MCF 10A (cell line): ENCODE results near the gene LCN2. TPM values are rescaled to one million over a fixed set of nuclear protein-coding genes. Genes with fewer than 3 reads are reported as not detected.

Source experiments
- BruUV-seq: library from RNA; stranded (reverse); fragments of 400-500 nt; replicated peaks from 2 replicates; lab custom pipeline; 2021; lab: Mats Ljungman, UMichigan
- CTCF ChIA-PET: fragments of 300-600 bp; sonication (Branson Sonifier 250); formaldehyde crosslinking; extraction: SDS; loops from one replicate; lab custom pipeline; 2021; ENCODE audit warnings: antibody characterized with exemption, inconsistent platforms; lab: Yijun Ruan, JAX
- POLR2A ChIA-PET: fragments of 300-600, 350-650 bp; sonication (Branson Sonifier 250); formaldehyde crosslinking; extraction: SDS; loops from one replicate; lab custom pipeline; 2020; ENCODE audit warnings: antibody characterized with exemption, inconsistent platforms; lab: Yijun Ruan, JAX
- DNase-seq: peaks from one replicate; pipeline ENCODE4 v3.0.0-alpha.2; 2018; ENCODE audit not compliant: unreplicated experiment
- H3K27ac Mint-ChIP-seq: one replicate; pipeline ENCODE4 v1.8.0; 2022; ENCODE audit warnings: mild to moderate bottlenecking, low read depth, mixed read lengths; ENCODE audit not compliant: unreplicated experiment
- H3K27me3 Mint-ChIP-seq: one replicate; pipeline ENCODE4 v1.8.0; 2022; ENCODE audit warnings: mixed read lengths; ENCODE audit not compliant: insufficient read depth, unreplicated experiment
- H3K36me3 Mint-ChIP-seq: one replicate; pipeline ENCODE4 v1.8.0; 2022; ENCODE audit warnings: mild to moderate bottlenecking, moderate library complexity, mixed read lengths; ENCODE audit not compliant: insufficient read depth, unreplicated experiment
- H3K4me1 Mint-ChIP-seq: one replicate; pipeline ENCODE4 v1.8.0; 2022; ENCODE audit warnings: mixed read lengths; ENCODE audit not compliant: insufficient read depth, unreplicated experiment
- H3K4me3 Mint-ChIP-seq: one replicate; pipeline ENCODE4 v1.8.0; 2022; ENCODE audit warnings: mild to moderate bottlenecking, moderate library complexity, mixed read lengths; ENCODE audit not compliant: unreplicated experiment
- H3K9me3 Mint-ChIP-seq: one replicate; pipeline ENCODE4 v1.8.0; 2022; ENCODE audit warnings: mixed read lengths; ENCODE audit not compliant: unreplicated experiment
- intact Hi-C: fragments of 100-400 bp; cut with micrococcal nuclease; formaldehyde crosslinking; loops from 2 replicates; pipeline ENCODE4 v1.14.1; 2022
- total RNA-seq: library from RNA; stranded (reverse); gene quantifications from 2 replicates; pipeline ENCODE4 v1.2.3, GENCODE V29; 2022
- TF ChIP-seq, protein P1 (sequence below): fragments of 200-600 bp; IDR thresholded peaks from one replicate; pipeline ENCODE4 v1.8.0; 2022; ENCODE audit warnings: antibody characterized with exemption, mild to moderate bottlenecking; ENCODE audit not compliant: unreplicated experiment

LCN2 gene
- total RNA-seq, 1 experiment from 2014 or later = 7.7 TPM

DNA sequence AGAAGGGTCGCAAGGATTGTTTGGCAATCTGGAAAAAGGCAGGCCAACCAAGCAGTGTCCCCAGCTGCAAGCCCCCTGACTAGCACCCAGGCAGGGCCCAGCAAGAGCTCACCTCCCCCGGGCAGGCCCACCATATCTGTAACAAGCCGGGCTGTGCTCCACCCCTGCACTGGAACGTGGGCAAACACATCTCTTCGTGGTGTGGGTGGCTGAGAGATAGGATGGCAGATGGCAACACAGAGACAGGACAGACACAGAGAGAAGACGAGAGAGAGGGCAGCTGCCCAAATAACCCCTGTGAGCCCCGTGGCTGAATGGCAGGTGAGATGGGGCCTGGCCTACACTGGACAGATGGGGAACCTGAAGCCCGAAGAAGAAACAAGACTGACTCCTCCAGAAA lies 20.2 kb downstream of the LCN2 start:
- intact Hi-C loops = no loop called here

GRCh38 chr9:128169925-128170324 lies 20.7 kb downstream of the LCN2 start:
- no TSS peak for BruUV-seq

More for the DNA sequence above, 20.2 kb downstream of the LCN2 start:
- no peaks in the 10 kb centered on the region for H3K4me1 Mint-ChIP-seq
- TF ChIP-seq, protein P1, sequence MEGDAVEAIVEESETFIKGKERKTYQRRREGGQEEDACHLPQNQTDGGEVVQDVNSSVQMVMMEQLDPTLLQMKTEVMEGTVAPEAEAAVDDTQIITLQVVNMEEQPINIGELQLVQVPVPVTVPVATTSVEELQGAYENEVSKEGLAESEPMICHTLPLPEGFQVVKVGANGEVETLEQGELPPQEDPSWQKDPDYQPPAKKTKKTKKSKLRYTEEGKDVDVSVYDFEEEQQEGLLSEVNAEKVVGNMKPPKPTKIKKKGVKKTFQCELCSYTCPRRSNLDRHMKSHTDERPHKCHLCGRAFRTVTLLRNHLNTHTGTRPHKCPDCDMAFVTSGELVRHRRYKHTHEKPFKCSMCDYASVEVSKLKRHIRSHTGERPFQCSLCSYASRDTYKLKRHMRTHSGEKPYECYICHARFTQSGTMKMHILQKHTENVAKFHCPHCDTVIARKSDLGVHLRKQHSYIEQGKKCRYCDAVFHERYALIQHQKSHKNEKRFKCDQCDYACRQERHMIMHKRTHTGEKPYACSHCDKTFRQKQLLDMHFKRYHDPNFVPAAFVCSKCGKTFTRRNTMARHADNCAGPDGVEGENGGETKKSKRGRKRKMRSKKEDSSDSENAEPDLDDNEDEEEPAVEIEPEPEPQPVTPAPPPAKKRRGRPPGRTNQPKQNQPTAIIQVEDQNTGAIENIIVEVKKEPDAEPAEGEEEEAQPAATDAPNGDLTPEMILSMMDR = no peak
- BruUV-seq = no TSS peak
- no peak overlapping the region for H3K27ac Mint-ChIP-seq
- H3K4me3 Mint-ChIP-seq = no peak overlapping the region
- no peaks in the 10 kb centered on the region for H3K27me3 Mint-ChIP-seq
- no peak for DNase-seq
- ChIA-PET CTCF (interaction anchor here (0.5 to 0.7 kb wide), 2 partner anchors 8 to 367 kb away, joined by 3 read pairs; no protein-coding TSS in a partner anchor), POLR2A (interaction anchor here (0.6 to 1.1 kb wide), 2 partner anchors 10 to 108 kb away, joined by 5 to 7 read pairs; partner anchors contain the start of gene BBLN)
- no peaks in the 10 kb centered on the region for H3K9me3 Mint-ChIP-seq
- H3K36me3 Mint-ChIP-seq = peaks cover 57% of the 10 kb centered on the region

DNA sequence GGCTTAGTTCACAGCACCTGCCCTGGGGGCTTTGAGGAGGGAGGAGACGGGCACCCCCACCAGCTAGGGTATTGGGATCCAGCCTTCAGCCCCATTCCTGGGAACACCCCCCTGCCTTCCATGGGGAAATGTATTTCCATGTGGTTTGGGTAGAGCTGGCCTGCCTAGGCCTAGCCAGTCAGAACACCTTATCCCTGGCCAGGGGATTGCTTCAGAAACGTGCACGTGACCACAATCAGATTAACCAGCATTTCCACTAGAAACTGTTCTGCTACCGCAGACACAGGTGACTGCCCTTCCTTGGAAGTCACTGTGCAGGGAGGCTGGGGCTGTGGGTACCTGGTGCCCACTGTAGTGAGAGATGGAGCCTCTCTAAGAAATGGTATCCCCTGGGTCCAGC lies 24.8 kb downstream of the LCN2 start:
- Mint-ChIP-seq H3K27ac (no peak overlapping the region), H3K4me1 (no peaks in the 10 kb centered on the region)
- intact Hi-C loops = no loop called here

More at GRCh38 chr9:128169925-128170324, 20.7 kb downstream of the LCN2 start:
- H3K36me3 Mint-ChIP-seq = peaks cover 53% of the 10 kb centered on the region
- DNase-seq = no peak
- ChIA-PET POLR2A (interaction anchor here (0.6 to 1.1 kb wide), 2 partner anchors 10 to 107 kb away, joined by 5 to 7 read pairs; partner anchors contain the start of gene BBLN), CTCF (interaction anchor here (0.7 kb wide), 1 partner anchor 9 kb away, joined by 3 read pairs; no protein-coding TSS in a partner anchor)
- no peaks in the 10 kb centered on the region for H3K4me1 Mint-ChIP-seq
- intact Hi-C loops = no loop called here
- TF ChIP-seq, protein P1 = no peak
- no peak overlapping the region for H3K4me3 Mint-ChIP-seq
- no peaks in the 10 kb centered on the region for H3K27me3 Mint-ChIP-seq
- H3K27ac Mint-ChIP-seq = no peak overlapping the region
- H3K9me3 Mint-ChIP-seq = no peaks in the 10 kb centered on the region

GRCh38 chr9:128175102-128175563 lies 25.9 kb downstream of the LCN2 start:
- Mint-ChIP-seq H3K27me3 (no peaks in the 10 kb centered on the region), H3K36me3 (peaks cover 28% of the 10 kb centered on the region), H3K4me1 (no peaks in the 10 kb centered on the region), H3K4me3 (no peak overlapping the region), H3K27ac (no peak overlapping the region), H3K9me3 (no peaks in the 10 kb centered on the region)
- ChIA-PET CTCF (interaction anchor here (0.7 to 1.0 kb wide), 2 partner anchors 16 to 31 kb away, joined by 3 to 4 read pairs; no protein-coding TSS in a partner anchor), POLR2A (interaction anchor here (0.6 to 1.7 kb wide), 3 partner anchors 9 to 703 kb away, joined by 3 to 6 read pairs (median 4); partner anchors contain the start of gene BBLN)
- DNase-seq = no peak
- BruUV-seq = no TSS peak
- TF ChIP-seq, protein P1 = no peak
- intact Hi-C loops = no loop called here

More for the DNA sequence above, 24.8 kb downstream of the LCN2 start:
- Mint-ChIP-seq H3K4me3 (no peak overlapping the region), H3K27me3 (no peaks in the 10 kb centered on the region), H3K36me3 (peaks cover 27% of the 10 kb centered on the region), H3K9me3 (no peaks in the 10 kb centered on the region)
- no TSS peak for BruUV-seq
- TF ChIP-seq, protein P1 = no peak
- ChIA-PET CTCF (interaction anchor here (1.1 kb wide), 1 partner anchor 9 kb away, joined by 3 read pairs; no protein-coding TSS in a partner anchor), POLR2A (interaction anchor here (1.7 kb wide), 1 partner anchor 10 kb away, joined by 6 read pairs; no protein-coding TSS in a partner anchor)
- no peak for DNase-seq
